Urinary bladder (tissue), 4 donors: ENCODE data around the gene PRDM13. TPM values are rescaled to one million over a fixed set of nuclear protein-coding genes. Genes with fewer than 3 reads are reported as not detected.
A peak's percentile ranks its signal among the peaks of the same experiment; 100 is the strongest.
"Not testable (repeated sequence)": the region's sequence is repeated elsewhere in the genome, so short reads cannot be mapped to it uniquely, and the experiment has no call there.

ENCODE experiments used
- DNase-seq: peaks from one replicate; pipeline ENCODE4 v3.0.0-alpha.2; 2015; ENCODE audit errors: extremely low spot score
- H3K27ac ChIP-seq: one replicate; pipeline ENCODE4 v1.5.1; 2013; ENCODE audit warnings: low read depth, mild to moderate bottlenecking, moderate library complexity
- H3K36me3 ChIP-seq: one replicate; pipeline ENCODE4 v1.6.1; 2013; ENCODE audit warnings: mild to moderate bottlenecking, moderate library complexity; ENCODE audit not compliant: insufficient read depth
- H3K4me1 ChIP-seq: one replicate; pipeline ENCODE4 v1.6.1; 2013; ENCODE audit warnings: mild to moderate bottlenecking, moderate library complexity; ENCODE audit not compliant: insufficient read depth
- H3K4me3 ChIP-seq: one replicate; pipeline ENCODE4 v1.5.1; 2013; ENCODE audit warnings: low read depth, low read length
- WGBS: extraction: QIAGEN DNeasy Blood & Tissue Kit; methylation state at CpG from one replicate; pipeline ENCODE4 v1.1.7; 2013; 5-methylcytosine and 5-hydroxymethylcytosine counted together
- polyA plus RNA-seq: library from polyadenylated mRNA; stranded (reverse); fragments of 200-250 nt; gene quantifications from one replicate; pipeline ENCODE4 v1.2.3, GENCODE V29; 2013
- total RNA-seq: library from RNA; depleted of rRNA; stranded (reverse); fragments of >200 nt; gene quantifications from one replicate; pipeline ENCODE4 v1.2.3, GENCODE V29; 2014
- donor health status: healthy with polysubstance abuse.
- donor health status: healthy.

Gene PRDM13
- total and polyA plus RNA-seq, 2 donors: not detected

- no peak for DNase-seq
- no peak overlapping the region for H3K4me3 ChIP-seq
- peaks cover 1% of the 10 kb centered on the region for H3K4me1 ChIP-seq
- 4% methylated on average over 29 of the region's 29 CpGs for WGBS
- no peaks in the 10 kb centered on the region for H3K36me3 ChIP-seq
- H3K27ac ChIP-seq: no peak overlapping the region
Observed at GRCh38 chr6:99608059-99608885, 1.6 kb downstream of the PRDM13 start.

GRCh38 chr6:99608886-99609482 lies 2.4 kb downstream of the PRDM13 start:
- 4% methylated on average over 24 of the region's 24 CpGs for WGBS
- DNase-seq: no peak
- Histone ChIP-seq H3K36me3 (no peaks in the 10 kb centered on the region), H3K27ac (no peak overlapping the region), H3K4me1 (peaks cover 4% of the 10 kb centered on the region), H3K4me3 (no peak overlapping the region)

- H3K4me3 ChIP-seq: no peak overlapping the region
- 14% methylated on average over 2 of the region's 2 CpGs for WGBS
- no peak for DNase-seq
- H3K4me1 ChIP-seq: peaks cover 4% of the 10 kb centered on the region
- no peaks in the 10 kb centered on the region for H3K36me3 ChIP-seq
- no peak overlapping the region for H3K27ac ChIP-seq
Observed at GRCh38 chr6:99609905-99610489, 3.4 kb downstream of the PRDM13 start.

GRCh38 chr6:99611148-99611547 lies 4.5 kb downstream of the PRDM13 start:
- WGBS: 2% methylated on average over 3 of the region's 3 CpGs
- peaks cover 4% of the 10 kb centered on the region for H3K4me1 ChIP-seq

GRCh38 chr6:99612551-99613408 lies 6.1 kb downstream of the PRDM13 start:
- Histone ChIP-seq H3K27ac (no peak overlapping the region), H3K4me1 (peaks cover 4% of the 10 kb centered on the region), H3K4me3 (peak overlapping the region; percentile 46), H3K36me3 (no peaks in the 10 kb centered on the region)
- WGBS: 9% methylated on average over 56 of the region's 56 CpGs
- no peak for DNase-seq

More at GRCh38 chr6:99611148-99611547, 4.5 kb downstream of the PRDM13 start:
- DNase-seq: no peak
- Histone ChIP-seq H3K4me3 (no peak overlapping the region), H3K36me3 (no peaks in the 10 kb centered on the region), H3K27ac (no peak overlapping the region)

GRCh38 chr6:99613409-99613704 lies 6.7 kb downstream of the PRDM13 start:
- H3K27ac ChIP-seq: no peak overlapping the region
- H3K4me3 ChIP-seq: peak overlapping the region; percentile 46
- under 1% methylated on average over 37 of the region's 37 CpGs for WGBS
- peaks cover 4% of the 10 kb centered on the region for H3K4me1 ChIP-seq
- DNase-seq: no peak
- no peaks in the 10 kb centered on the region for H3K36me3 ChIP-seq

- H3K36me3 ChIP-seq: no peaks in the 10 kb centered on the region
- peak overlapping the region; percentile 46 for H3K4me3 ChIP-seq
- H3K27ac ChIP-seq: no peak overlapping the region
- WGBS: under 1% methylated on average over 82 of the region's 82 CpGs
- DNase-seq: no peak
- peaks cover 4% of the 10 kb centered on the region for H3K4me1 ChIP-seq
Observed at GRCh38 chr6:99613705-99614429, 7.2 kb downstream of the PRDM13 start.

- H3K4me1 ChIP-seq: peaks cover 4% of the 10 kb centered on the region
- H3K36me3 ChIP-seq: no peaks in the 10 kb centered on the region
- H3K4me3 ChIP-seq: peak overlapping the region; percentile 46
- no peak overlapping the region for H3K27ac ChIP-seq
- 2% methylated on average over 55 of the region's 55 CpGs for WGBS
- DNase-seq: no peak
Observed at GRCh38 chr6:99614430-99615186, 8.0 kb downstream of the PRDM13 start.

- Histone ChIP-seq H3K36me3 (no peaks in the 10 kb centered on the region), H3K4me3 (no peak overlapping the region), H3K27ac (no peak overlapping the region), H3K4me1 (peaks cover 4% of the 10 kb centered on the region)
- WGBS: 53% methylated on average over 2 of the region's 2 CpGs
- DNase-seq: no peak
Observed at GRCh38 chr6:99617131-99617530, 10.5 kb downstream of the PRDM13 start.

GRCh38 chr6:99618649-99619408 lies 12.2 kb downstream of the PRDM13 start:
- no peak for DNase-seq
- Histone ChIP-seq H3K4me3 (no peak overlapping the region), H3K4me1 (no peaks in the 10 kb centered on the region), H3K27ac (no peak overlapping the region), H3K36me3 (no peaks in the 10 kb centered on the region)
- 3% methylated on average over 65 of the region's 65 CpGs for WGBS

- no peak overlapping the region for H3K27ac ChIP-seq
- no peaks in the 10 kb centered on the region for H3K4me1 ChIP-seq
- H3K4me3 ChIP-seq: no peak overlapping the region
- no peaks in the 10 kb centered on the region for H3K36me3 ChIP-seq
- 15% methylated on average over 5 of the region's 5 CpGs for WGBS
- DNase-seq: no peak
Observed at GRCh38 chr6:99619409-99619762, 12.8 kb downstream of the PRDM13 start.

- H3K36me3 ChIP-seq: not testable (repeated sequence)
Observed at GRCh38 chr6:99622044-99622443, 15.4 kb downstream of the PRDM13 start.

More at GRCh38 chr6:99622044-99622443, 15.4 kb downstream of the PRDM13 start:
- not testable (repeated sequence) for H3K27ac ChIP-seq, DNase-seq, H3K4me3 ChIP-seq, H3K4me1 ChIP-seq
- 84% methylated on average over 2 of the region's 2 CpGs for WGBS
